Suprapubic skin (tissue), 4 donors: Measurements from ENCODE around the gene NR4A1.

Experiments
- POLR2A ChIP-seq, 2 donors: fragments of 450-650 bp; IDR thresholded peaks; one replicate each; pipeline ENCODE4 v1.6.1; 2017; ENCODE audit warnings: antibody characterized with exemption in 2 of 2, mild to moderate bottlenecking in 2 of 2, moderate library complexity in 2 of 2
- POLR2AphosphoS5 ChIP-seq, 3 donors: sonication (generic); formaldehyde crosslinking; IDR thresholded peaks; one replicate each; pipeline ENCODE4 v1.6.1; 2017; ENCODE audit warnings: antibody characterized with exemption in 3 of 3
- TF ChIP-seq, protein P1 (sequence below), 2 donors: fragments of 200-600 bp in 1 of 2; fragments of 450-650 bp in 1 of 2; sonication (generic) in 1 of 2; IDR thresholded peaks; one replicate each; pipeline ENCODE4 v1.5.1; 2016 to 2019; ENCODE audit warnings: antibody characterized with exemption in 2 of 2, mild to moderate bottlenecking in 1 of 2, moderate library complexity in 1 of 2

DNA sequence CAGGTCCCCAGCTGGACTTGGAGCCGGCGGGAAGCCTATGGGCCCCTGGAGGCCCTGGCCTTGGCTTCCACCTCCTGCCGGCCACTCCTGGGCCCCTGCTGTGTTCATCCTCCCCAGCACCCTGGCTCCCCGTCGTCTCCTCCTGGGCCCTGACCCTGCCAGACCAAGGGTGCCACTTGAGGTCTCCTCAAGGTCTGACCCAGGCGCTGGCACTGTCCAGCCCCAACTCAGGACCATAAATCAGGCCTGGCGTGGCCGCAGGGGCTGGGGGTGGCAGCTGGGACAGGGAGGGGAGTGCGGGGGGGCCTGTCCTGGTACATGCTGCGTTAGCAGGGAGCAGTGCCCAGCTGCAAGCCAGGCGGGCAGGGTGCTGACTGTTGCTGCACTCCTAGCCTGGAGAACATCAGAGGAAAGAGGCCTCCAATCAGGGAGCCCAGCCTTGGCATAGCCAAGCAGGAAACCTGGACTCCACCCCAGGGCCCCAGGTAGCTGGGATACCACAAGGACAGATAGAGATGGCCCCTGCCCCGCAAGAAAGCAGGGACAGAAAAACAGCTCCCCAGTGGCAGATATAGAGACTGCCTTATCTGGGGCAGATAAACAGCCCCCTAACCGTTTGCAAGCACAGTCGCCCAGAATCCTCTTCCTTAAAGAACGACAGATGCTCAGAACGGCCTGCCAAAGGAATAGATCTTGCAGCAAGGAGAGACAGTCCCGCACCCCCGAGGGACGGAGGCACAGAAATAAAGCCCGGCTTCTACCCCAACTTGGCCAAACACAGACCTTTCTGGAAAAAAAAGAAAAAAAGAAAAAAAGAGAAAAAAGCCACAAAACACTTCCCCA is 12.1 kb downstream of the NR4A1 start:
- TF ChIP-seq, protein P1, sequence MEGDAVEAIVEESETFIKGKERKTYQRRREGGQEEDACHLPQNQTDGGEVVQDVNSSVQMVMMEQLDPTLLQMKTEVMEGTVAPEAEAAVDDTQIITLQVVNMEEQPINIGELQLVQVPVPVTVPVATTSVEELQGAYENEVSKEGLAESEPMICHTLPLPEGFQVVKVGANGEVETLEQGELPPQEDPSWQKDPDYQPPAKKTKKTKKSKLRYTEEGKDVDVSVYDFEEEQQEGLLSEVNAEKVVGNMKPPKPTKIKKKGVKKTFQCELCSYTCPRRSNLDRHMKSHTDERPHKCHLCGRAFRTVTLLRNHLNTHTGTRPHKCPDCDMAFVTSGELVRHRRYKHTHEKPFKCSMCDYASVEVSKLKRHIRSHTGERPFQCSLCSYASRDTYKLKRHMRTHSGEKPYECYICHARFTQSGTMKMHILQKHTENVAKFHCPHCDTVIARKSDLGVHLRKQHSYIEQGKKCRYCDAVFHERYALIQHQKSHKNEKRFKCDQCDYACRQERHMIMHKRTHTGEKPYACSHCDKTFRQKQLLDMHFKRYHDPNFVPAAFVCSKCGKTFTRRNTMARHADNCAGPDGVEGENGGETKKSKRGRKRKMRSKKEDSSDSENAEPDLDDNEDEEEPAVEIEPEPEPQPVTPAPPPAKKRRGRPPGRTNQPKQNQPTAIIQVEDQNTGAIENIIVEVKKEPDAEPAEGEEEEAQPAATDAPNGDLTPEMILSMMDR (IDR thresholded peaks at IDR 0.05): no peak
- TF ChIP-seq POLR2A (IDR thresholded peaks at IDR 0.05) (no peak), POLR2AphosphoS5 (IDR thresholded peaks at IDR 0.05) (no peak)
